ENCODE measurements around the gene CBLN1. TPM values are rescaled to one million over a fixed set of nuclear protein-coding genes. Genes with fewer than 3 reads are reported as not detected.

CBLN1 gene
- total and polyA plus RNA-seq, 3 donors from 2014 or later: 13.7 to 57.8 (median 35.4) TPM

DNA sequence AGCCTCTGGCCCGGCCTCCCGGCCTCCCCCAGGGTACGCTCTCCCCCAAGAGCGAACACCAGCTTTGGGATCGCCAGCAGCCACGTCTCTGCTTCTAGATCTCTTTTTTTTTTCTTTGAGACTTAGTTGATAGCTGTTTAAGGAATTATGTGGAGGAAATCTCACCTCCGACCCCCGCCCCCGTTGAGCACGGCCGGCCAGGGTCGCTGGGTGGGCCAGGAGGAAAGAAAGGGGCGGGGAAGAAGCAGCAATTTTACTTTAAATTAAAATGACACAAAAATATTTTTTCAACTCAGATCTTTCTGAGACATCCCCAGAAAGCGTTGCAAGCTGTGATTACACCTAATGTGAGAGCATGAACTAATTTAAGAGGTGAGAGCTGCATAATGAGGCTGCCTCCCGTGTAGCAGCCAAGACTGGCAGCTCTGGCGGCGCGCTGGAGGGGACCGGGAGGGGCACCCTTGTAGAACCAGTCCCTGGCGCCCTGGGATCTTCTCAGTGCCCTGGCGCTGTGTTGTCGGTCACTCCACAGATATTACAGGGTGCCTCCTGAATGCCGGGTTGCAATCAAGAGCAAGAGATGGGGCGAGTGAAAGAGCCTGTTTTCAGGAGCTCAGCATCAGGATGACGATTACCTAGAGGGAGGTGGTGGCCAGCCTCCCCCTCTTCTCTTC, 1.9 kb upstream of the CBLN1 start:
- intact Hi-C loops (cut with DNase I; ENCODE audit: low total_unique reads): no loop called here

DNA sequence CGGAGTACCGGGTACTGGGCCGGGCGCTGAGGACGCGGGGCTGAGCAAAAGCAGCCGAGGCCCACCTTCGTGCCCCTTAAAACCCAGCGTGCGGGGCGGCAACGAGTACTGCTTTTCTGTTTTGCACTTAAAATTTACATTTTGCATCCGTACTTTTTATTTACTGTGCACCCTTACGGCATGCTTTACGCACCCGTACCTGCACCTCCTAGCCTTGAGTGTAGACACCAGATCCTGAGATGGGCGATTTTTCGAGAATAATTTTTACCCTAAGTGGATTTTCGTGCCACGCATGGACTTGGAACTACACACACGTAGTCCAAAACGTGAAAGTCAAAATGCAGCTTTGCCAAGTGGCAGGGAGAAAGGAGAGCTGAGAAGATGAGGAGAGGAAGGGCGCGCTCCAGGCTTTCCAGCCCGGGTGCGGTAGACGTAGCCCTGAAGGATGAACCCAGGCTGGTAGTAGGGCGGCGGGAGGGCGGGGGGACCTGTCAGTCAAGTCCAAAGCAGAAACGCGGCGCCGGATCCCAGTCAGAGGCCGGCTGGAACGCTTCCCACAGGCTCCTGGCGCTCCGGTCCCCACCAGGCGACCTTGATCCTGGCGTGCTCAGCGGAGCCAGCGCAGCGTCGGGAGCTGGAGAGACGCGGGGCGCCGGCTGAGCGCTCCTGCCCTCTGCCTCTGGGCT, 1.2 kb upstream of the CBLN1 start:
- H3K9me3 ChIP-seq: no peaks in the 10 kb centered on the region
- intact Hi-C loops (cut with DNase I; ENCODE audit: low total_unique reads): no loop called here
- no peaks in the 10 kb centered on the region for H3K27me3 ChIP-seq
- peaks cover 5% of the 10 kb centered on the region for H3K4me1 ChIP-seq
- TF ChIP-seq POLR2A (IDR thresholded peaks at IDR 0.05): no peak
- TF ChIP-seq, protein P1, sequence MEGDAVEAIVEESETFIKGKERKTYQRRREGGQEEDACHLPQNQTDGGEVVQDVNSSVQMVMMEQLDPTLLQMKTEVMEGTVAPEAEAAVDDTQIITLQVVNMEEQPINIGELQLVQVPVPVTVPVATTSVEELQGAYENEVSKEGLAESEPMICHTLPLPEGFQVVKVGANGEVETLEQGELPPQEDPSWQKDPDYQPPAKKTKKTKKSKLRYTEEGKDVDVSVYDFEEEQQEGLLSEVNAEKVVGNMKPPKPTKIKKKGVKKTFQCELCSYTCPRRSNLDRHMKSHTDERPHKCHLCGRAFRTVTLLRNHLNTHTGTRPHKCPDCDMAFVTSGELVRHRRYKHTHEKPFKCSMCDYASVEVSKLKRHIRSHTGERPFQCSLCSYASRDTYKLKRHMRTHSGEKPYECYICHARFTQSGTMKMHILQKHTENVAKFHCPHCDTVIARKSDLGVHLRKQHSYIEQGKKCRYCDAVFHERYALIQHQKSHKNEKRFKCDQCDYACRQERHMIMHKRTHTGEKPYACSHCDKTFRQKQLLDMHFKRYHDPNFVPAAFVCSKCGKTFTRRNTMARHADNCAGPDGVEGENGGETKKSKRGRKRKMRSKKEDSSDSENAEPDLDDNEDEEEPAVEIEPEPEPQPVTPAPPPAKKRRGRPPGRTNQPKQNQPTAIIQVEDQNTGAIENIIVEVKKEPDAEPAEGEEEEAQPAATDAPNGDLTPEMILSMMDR (IDR thresholded peaks at IDR 0.05): no peak
- 0 to 1% methylated on average over 37 to 49 of the region's 49 CpGs for WGBS, 2 donors
- H3K36me3 ChIP-seq (ENCODE audit: low read depth, missing control alignments): no peaks in the 10 kb centered on the region
- no peak overlapping the region for H3K27ac ChIP-seq
- peak overlapping the region; percentile 55 to 60 for H3K4me3 ChIP-seq
- peak; percentile 35 for DNase-seq

More for the DNA sequence above, 1.9 kb upstream of the CBLN1 start:
- Histone ChIP-seq H3K4me3 (peak overlapping the region; percentile 55 to 60), H3K27me3 (no peaks in the 10 kb centered on the region), H3K27ac (no peak overlapping the region), H3K4me1 (peaks cover 5% of the 10 kb centered on the region), H3K36me3 (ENCODE audit: low read depth, missing control alignments) (no peaks in the 10 kb centered on the region), H3K9me3 (no peaks in the 10 kb centered on the region)
- no peak for DNase-seq
- TF ChIP-seq POLR2A (IDR thresholded peaks at IDR 0.05): no peak
- TF ChIP-seq, protein P1 (IDR thresholded peaks at IDR 0.05): no peak
- 1 to 3% methylated on average over 25 of the region's 25 CpGs for WGBS, 2 donors

DNA sequence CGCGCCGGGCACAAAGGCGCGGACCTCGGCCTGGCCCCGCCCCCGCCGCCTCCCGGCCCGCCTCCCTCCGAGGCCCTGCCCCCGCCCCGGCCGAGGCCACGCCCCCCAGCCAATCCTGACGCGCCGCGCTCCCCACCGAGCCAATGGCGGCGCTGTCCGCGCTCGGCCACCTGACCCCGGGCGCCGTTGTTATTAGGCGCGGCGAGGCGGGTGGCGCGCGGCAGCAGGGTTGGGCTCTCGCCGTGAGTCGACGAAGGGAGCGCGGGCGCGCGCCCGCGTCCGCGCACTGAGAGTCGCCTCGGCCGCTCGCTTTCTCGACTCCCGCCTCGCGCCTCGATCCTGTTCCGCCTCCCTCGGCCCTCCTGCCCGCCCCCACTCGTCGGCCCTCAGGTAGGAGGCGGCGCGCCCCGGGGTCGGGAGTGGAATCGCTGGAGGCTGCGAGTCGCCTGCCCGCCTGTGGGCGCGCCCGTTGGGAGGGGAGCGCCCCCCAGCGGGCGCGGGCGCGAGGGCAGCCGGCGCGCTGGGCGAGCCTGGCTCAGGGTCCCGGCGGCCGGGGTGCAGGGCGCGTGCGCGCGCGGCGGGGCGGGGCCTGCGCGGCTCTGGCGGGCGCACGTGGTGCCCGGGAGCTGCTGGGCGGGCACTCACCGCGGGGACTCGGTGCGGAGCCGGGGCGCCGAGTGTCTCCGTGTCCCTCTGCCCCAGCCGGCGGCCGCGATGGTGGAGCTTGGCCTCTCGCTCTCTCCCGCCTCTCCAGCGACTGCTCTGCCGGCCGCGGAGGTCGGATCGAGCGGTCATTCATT, 405 bp upstream of the CBLN1 start:
- TF ChIP-seq, protein P1 (IDR thresholded peaks at IDR 0.05): peak in 2 of 3 experiments; percentile 56 to 59
- peak; percentile 18 for TF ChIP-seq POLR2A (IDR thresholded peaks at IDR 0.05)
- DNase-seq: peak; percentile 92
- WGBS, 2 donors: 1% methylated on average over 46 of the region's 124 CpGs; no CpG with 5 or more reads in 1 of the 2 donors
- H3K9me3 ChIP-seq: no peaks in the 10 kb centered on the region
- intact Hi-C loops (cut with DNase I; ENCODE audit: low total_unique reads): no loop called here
- H3K27ac ChIP-seq: no peak overlapping the region
- H3K4me1 ChIP-seq: peaks cover 8% of the 10 kb centered on the region
- peak overlapping the region; percentile 55 to 60 for H3K4me3 ChIP-seq
- no peaks in the 10 kb centered on the region for H3K36me3 ChIP-seq (ENCODE audit: low read depth, missing control alignments)
- H3K27me3 ChIP-seq: no peaks in the 10 kb centered on the region

DNA sequence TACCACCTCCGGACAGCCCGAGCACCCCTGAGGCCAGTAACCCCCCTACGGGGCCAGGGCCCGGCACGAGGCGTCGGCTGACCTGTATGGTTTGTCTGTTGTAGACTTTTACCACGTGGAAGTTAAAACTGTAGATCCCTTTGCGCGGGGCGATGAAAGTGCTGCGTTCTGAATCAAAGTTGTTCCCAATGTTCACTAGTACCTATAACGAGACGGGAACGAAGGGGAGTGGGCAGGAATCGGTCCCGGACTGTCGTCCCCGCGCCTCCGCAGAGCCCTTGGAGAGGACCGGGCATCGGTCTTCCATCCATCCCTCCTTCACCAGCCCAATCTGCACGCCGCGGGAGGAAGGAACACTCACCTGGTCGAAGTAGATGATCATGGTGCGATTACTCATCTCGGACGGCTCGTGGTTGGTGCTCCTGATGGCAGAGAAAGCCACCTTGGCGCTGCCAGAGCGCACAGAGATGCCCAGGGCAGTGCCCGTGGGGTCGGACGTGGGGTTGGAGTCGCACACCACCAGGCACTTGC, 732 bp downstream of the CBLN1 start:
- Histone ChIP-seq H3K36me3 (ENCODE audit: low read depth, missing control alignments) (no peaks in the 10 kb centered on the region), H3K4me3 (peak overlapping the region; percentile 53 to 55), H3K9me3 (no peaks in the 10 kb centered on the region), H3K4me1 (peaks cover 8% of the 10 kb centered on the region), H3K27ac (no peak overlapping the region), H3K27me3 (no peaks in the 10 kb centered on the region)
- no peak for DNase-seq
- TF ChIP-seq, protein P1 (IDR thresholded peaks at IDR 0.05): no peak
- no peak for TF ChIP-seq POLR2A (IDR thresholded peaks at IDR 0.05)
- 0 to 1% methylated on average over 20 to 37 of the region's 37 CpGs for WGBS, 2 donors
- intact Hi-C loops (cut with DNase I; ENCODE audit: low total_unique reads): no loop called here
